DOHH2 (cell line): ENCODE measurements around the gene MEN1.

Experiments
- EZH2phosphoT487 ChIP-seq: fragments of 200-600 bp; sonication (generic); IDR thresholded peaks from 2 replicates; pipeline ENCODE4 v1.6.1; 2017; ENCODE audit warnings: borderline replicate concordance, mild to moderate bottlenecking, antibody characterized with exemption, low read length, moderate library complexity, mixed read lengths
- TF ChIP-seq, protein P1 (sequence below): fragments of 200-600 bp; sonication (generic); IDR thresholded peaks from one replicate; pipeline ENCODE4 v1.5.1; 2014; ENCODE audit warnings: antibody characterized with exemption, mild to moderate bottlenecking, low read depth, low read length; ENCODE audit not compliant: poor library complexity, severe bottlenecking

DNA sequence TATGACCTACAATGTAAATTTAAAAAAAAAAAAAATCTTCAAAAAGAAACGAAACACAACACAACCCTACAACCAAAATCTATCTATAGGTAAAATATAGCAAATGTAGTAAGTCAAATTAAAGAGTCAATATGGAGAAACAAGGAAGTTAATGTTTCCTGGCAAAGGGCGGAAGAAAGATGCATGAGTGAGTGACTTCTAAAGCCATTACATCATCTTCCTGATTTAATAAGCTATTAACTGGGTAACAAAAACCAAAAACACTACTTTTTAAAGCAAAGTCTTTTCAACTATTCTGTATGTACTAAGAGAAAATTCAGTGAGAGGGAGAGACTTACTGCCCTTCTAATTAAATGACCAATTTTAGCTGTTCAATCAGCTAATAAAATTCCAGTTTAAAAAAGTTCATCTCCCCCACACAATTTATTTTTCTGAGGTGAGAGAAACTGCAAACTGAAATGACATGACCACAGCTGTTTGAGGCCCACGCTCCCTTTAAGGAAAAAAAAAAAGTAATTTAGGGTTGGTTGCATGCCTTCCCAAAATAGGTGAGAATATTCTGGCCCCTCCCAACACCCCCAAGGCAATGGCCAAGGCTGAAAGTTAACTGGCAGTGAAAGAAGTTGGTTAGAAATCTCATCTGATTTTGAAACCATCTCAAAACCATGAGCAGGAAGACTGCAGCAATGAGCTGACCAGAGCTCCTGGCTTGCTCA is 37.9 kb downstream of the MEN1 start:
- TF ChIP-seq EZH2phosphoT487 = no peak
- TF ChIP-seq, protein P1, sequence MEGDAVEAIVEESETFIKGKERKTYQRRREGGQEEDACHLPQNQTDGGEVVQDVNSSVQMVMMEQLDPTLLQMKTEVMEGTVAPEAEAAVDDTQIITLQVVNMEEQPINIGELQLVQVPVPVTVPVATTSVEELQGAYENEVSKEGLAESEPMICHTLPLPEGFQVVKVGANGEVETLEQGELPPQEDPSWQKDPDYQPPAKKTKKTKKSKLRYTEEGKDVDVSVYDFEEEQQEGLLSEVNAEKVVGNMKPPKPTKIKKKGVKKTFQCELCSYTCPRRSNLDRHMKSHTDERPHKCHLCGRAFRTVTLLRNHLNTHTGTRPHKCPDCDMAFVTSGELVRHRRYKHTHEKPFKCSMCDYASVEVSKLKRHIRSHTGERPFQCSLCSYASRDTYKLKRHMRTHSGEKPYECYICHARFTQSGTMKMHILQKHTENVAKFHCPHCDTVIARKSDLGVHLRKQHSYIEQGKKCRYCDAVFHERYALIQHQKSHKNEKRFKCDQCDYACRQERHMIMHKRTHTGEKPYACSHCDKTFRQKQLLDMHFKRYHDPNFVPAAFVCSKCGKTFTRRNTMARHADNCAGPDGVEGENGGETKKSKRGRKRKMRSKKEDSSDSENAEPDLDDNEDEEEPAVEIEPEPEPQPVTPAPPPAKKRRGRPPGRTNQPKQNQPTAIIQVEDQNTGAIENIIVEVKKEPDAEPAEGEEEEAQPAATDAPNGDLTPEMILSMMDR = no peak
